ENCODE results near the gene PPP1R15B. TPM values are rescaled to one million over a fixed set of nuclear protein-coding genes. Genes with fewer than 3 reads are reported as not detected.

The PPP1R15B gene
- total and polyA plus RNA-seq, 12 donors = 6.8 to 58.9 (median 41.8) TPM

- no peaks in the 10 kb centered on the region for H3K27me3 ChIP-seq
- no peak for TF ChIP-seq POLR2A (IDR thresholded peaks at IDR 0.05)
- no peak for TF ChIP-seq CTCF (IDR thresholded peaks at IDR 0.05)
- H3K4me1 ChIP-seq (replicated peaks in 1 of 2) = peaks cover 7 to 25% of the 10 kb centered on the region in 2 donors
- no peak overlapping the region for H3K4me3 ChIP-seq
- peaks cover 0 to 53% of the 10 kb centered on the region in 2 donors for H3K36me3 ChIP-seq (replicated peaks in 1 of 2)
- H3K9me3 ChIP-seq (replicated peaks in 1 of 3) = no peaks in the 10 kb centered on the region
- intact Hi-C loops (cut with DNase I) = no loop called here
- no peak overlapping the region for H3K27ac ChIP-seq
- no peak for DNase-seq
- 78 to 88% (median 84%) methylated on average over 6 of the region's 6 CpGs for WGBS, 4 donors
Measured at GRCh38 chr1:204400882-204401510, 10.6 kb downstream of the PPP1R15B start.

- Histone ChIP-seq H3K4me3 (no peak overlapping the region), H3K27me3 (no peaks in the 10 kb centered on the region), H3K27ac (no peak overlapping the region), H3K36me3 (replicated peaks in 1 of 2) (peaks cover 0 to 27% of the 10 kb centered on the region in 2 donors), H3K4me1 (replicated peaks in 1 of 2) (no peaks in the 10 kb centered on the region), H3K9me3 (replicated peaks in 1 of 3) (no peaks in the 10 kb centered on the region)
- 64 to 80% (median 67%) methylated on average over 6 to 7 of the region's 7 CpGs for WGBS, 4 donors
- TF ChIP-seq CTCF (IDR thresholded peaks at IDR 0.05) (peak; percentile 66 to 81 (median 70)), POLR2A (IDR thresholded peaks at IDR 0.05) (no peak)
- intact Hi-C loops (cut with DNase I) = no loop called here
- peak in 6 of 7 donors; percentile 61 to 82 (median 68) for DNase-seq
Measured at GRCh38 chr1:204398197-204399125, 13.2 kb downstream of the PPP1R15B start.

- Histone ChIP-seq H3K4me3 (no peak overlapping the region), H3K4me1 (replicated peaks in 1 of 2) (no peaks in the 10 kb centered on the region), H3K27me3 (no peaks in the 10 kb centered on the region), H3K9me3 (replicated peaks in 1 of 3) (no peaks in the 10 kb centered on the region), H3K36me3 (replicated peaks in 1 of 2) (peaks cover 0 to 19% of the 10 kb centered on the region in 2 donors), H3K27ac (no peak overlapping the region)
- DNase-seq = no peak
- intact Hi-C loops (cut with DNase I) = no loop called here
- 63 to 75% (median 73%) methylated on average over 4 of the region's 4 CpGs for WGBS, 4 donors
- TF ChIP-seq CTCF (IDR thresholded peaks at IDR 0.05) = no peak
- no peak for TF ChIP-seq POLR2A (IDR thresholded peaks at IDR 0.05)
Measured at GRCh38 chr1:204396015-204396583, 15.5 kb downstream of the PPP1R15B start.

- no peak overlapping the region for H3K27ac ChIP-seq
- DNase-seq = no peak
- intact Hi-C loops (cut with DNase I) = no loop called here
- no peaks in the 10 kb centered on the region for H3K9me3 ChIP-seq (replicated peaks in 1 of 3)
- no peak overlapping the region for H3K4me3 ChIP-seq
- no peak for TF ChIP-seq POLR2A (IDR thresholded peaks at IDR 0.05)
- no peak for TF ChIP-seq CTCF (IDR thresholded peaks at IDR 0.05)
- H3K4me1 ChIP-seq (replicated peaks in 1 of 2) = no peaks in the 10 kb centered on the region
- H3K36me3 ChIP-seq (replicated peaks in 1 of 2) = no peaks in the 10 kb centered on the region
- no peaks in the 10 kb centered on the region for H3K27me3 ChIP-seq
Measured at GRCh38 chr1:204391629-204392028, 20.0 kb downstream of the PPP1R15B start.
